Epithelial cell of prostate (primary cell): ENCODE measurements around the gene AIFM3.

Experiments used
- DNase-seq: peaks from one replicate; pipeline ENCODE4 v3.0.0-alpha.2; 2011; ENCODE audit warnings: low read depth, low spot score
- H3K27ac ChIP-seq: fragments of 450-650 bp; 2 replicates; pipeline ENCODE4 v1.5.1; 2017; ENCODE audit warnings: mild to moderate bottlenecking

AIFM3 gene

DNA sequence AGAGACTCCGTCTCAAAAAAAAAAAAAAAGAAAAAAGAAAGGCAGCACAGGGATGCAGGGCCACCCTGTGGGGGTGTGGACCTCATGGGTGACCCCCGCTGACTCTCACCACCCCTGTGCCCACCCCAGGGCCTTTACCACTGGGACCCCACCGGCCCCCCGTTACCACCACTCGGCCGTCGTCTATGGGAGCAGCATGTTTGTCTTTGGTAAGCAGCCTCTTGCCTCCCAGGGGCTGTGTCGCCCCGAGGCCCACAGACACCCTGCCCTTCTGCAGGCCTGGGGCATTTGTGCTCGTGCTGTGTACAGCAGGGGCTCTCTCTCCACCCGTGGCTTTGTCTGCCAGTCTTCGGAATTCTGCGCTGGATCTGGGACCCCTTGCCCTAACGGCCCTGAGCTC is 20.3 kb downstream of the AIFM3 start:
- H3K27ac ChIP-seq = no peak overlapping the region

DNA sequence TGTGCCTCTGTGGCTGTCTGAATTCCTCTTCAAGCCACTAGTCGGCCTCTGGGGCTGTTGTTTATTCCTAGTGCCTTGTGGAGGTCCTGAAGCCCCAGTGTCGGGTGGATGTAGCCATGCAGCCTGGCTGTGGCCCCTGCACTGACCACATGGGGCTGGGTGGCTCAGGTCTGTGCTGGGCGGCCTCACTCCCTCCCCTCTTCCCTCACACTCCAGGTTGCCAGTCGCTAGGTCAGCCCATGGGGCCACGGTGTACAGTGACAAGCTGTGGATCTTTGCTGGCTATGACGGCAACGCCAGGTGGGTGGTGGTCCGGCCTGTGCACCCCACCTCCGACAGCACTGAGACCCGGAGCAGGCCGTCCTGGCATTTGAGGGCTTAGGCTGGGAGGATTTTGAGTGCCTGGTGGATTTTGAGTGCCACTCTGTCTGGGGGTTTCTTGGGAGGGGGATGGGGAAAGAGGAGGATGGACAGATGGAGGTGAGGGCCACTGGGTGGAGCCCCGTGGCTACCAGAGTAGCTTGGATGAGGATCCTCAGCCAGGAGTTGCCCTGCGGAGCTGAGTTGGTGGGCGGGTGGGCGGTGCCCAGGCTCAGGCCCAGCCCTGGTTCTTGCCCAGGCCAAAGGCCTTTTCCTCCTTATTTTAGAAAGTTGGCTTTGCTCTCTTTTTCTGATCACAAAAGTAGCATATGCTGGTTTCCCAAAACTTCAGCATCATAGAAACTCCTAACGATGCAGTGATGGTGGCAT is 21.7 kb downstream of the AIFM3 start:
- H3K27ac ChIP-seq = no peak overlapping the region
- no peak for DNase-seq

More for the DNA sequence above, 20.3 kb downstream of the AIFM3 start:
- DNase-seq = no peak

DNA sequence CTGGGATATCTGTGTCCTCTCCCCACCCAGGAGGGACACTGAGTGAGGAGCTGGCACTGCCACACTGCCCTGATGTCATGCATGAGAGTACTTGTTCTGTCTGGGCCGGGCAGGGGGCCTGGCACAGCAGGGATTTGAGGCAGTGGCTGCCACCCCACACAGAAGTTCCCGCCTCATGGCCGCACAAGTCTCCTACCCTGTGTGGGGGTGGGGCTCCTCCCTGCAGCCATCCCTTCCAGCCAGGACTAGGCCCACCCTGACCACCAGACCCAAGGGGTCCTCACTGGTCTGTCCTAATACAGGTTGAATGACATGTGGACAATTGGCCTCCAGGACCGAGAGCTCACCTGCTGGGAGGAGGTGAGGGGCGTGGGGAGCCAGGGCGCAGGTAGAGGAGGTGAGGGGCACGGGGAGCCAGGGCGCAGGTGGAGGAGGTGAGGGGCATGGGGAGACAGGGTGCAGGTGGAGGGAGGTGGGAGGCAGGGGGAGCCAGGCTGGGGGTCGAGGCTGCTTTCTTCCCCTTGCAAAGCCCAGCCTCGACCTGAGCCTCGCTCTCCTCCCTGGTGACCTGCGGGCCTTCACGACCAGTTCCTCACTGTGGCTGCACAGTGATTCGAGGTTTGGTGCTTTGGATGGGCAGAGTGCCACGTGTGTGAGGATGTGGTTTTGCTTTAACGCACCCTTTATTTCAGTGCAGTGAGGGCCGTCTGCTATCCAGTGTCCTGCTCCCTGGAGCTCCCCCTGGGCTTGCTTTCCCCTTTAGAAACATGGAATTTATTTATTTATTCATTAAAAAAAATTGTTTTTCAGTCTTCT is 22.5 kb downstream of the AIFM3 start:
- no peak overlapping the region for H3K27ac ChIP-seq
- no peak for DNase-seq

DNA sequence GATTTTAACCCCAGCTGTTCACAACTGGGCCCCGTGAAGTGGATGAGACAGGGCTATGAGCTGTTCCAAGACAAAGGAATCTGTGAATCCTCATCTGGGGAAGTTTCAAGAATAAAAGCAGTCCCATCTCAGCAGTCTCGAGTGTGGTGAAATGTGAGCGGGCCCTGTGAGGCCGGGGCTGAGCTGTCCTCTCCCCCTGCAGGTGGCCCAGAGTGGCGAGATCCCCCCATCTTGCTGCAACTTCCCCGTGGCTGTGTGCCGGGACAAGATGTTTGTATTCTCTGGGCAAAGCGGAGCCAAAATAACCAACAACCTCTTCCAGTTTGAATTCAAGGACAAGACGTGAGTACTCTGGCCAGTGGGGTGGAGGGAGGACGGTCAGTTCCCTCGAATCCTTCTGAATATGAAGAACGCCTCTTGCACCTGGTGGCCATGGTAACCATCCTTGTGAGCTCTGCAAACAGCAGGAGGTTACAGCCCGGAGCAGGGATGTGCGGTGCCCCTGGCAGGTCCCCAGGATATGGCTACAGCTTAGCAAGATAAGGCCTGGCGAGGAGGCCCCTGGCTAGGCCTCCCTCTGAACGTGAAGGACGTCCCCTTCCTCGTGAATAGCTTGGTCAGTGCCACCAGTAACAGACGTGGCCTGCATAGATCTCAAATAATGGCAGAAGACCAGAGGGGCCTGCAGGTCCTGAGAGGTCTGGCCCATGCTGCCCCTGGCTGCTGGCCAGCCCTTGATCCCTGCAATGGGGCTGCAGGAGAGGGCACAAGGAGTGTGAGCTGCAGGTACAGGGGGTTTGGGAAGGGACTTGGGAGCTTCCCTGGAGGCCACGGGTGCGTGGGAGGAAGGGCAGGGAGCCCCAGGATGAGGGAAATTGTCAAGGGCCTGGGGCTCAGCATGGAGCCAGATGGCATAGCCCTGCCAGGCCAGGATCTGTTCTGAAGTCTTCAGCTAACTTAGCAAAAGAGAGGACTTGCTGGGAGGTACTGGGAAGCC is 23.4 kb downstream of the AIFM3 start:
- H3K27ac ChIP-seq = no peak overlapping the region
- no peak for DNase-seq

DNA sequence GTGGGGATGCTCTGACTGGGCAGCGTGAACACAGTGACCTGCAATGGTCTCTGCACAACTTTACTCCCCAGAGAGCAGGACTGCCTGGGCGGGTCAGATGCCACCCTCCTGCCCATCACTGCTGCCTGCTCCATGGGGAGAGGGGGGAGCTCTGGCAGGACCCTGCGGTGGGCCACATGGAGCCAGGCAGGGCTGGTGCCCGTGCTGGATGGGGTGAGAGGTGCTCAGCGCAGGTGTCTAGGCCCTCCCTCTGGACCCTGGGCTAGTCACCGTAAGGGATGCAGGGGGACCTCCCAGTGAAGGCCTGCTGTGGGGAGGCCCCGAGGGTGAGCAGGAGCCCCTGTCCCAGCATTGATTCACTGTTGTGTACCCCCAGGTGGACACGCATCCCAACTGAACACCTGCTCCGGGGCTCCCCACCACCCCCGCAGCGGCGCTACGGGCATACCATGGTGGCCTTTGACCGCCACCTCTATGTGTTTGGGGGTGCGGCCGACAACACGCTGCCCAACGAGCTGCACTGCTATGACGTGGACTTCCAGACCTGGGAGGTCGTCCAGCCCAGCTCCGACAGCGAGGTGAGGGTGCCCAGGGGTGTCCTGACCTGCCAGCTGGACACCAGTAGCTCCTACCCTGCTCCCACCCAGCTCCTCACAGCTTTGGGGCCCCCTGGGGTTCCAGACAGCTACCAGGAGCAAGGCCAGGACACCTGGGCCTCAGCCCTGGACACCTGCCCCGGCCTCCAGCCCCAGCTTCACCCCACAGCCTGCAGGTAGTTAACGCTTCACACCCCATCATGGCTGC is 24.4 kb downstream of the AIFM3 start:
- no peak overlapping the region for H3K27ac ChIP-seq

DNA sequence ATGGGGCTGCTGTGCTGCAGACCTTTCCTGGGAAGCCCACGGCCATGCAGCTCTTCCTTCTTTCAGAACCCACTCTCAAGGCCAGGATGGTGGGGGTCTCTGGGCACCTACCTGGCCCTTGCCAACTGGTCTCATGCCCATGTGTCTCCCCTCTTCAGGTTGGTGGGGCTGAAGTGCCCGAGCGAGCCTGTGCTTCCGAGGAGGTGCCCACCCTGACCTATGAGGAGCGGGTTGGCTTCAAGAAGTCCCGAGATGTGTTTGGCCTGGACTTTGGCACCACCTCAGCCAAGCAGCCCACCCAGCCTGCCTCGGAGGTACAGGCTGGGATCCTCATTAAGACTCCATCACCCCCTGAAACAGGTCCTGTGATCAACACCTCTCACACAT is 25.0 kb downstream of the AIFM3 start:
- no peak overlapping the region for H3K27ac ChIP-seq

More for the DNA sequence above, 24.4 kb downstream of the AIFM3 start:
- DNase-seq = no peak

DNA sequence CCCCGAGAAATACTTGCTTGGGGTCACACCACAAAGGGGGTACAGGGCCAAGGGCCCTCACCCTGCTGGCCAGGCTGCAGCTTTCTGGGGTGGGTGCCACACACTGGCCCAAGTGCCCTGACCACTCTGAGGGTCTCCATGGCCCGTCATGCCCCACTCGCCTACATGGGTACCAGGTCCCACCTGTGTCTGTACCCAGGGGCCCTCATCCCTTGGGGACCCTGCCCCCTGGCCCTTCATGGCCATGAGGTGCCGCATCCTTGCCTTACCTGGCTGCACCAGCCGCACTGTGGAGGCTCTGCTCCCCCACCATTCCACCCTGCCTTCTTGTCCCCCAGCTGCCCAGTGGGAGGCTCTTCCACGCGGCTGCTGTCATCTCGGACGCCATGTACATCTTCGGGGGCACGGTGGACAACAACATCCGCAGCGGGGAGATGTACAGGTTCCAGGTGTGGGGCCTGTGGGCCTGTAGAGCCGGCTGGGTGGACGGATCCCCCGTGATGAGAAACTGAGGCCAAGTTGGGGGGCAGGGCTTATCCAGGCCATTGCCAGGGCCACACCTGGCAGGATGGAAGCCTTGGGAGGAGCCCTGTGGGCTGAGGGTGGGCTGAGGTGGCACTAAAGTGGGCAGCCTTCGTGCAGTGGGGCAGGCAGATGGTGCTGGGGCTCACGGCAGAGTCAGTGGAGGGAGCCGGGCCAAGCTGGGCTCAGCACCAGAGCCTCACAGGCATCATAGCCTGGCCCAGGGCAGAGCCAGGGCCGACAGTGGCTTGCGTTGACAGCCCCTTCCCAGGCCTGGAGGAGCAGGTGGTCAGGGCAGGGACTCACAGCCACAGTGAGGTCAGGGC is 25.6 kb downstream of the AIFM3 start:
- no peak overlapping the region for H3K27ac ChIP-seq

More for the DNA sequence above, 25.0 kb downstream of the AIFM3 start:
- DNase-seq = no peak

DNA sequence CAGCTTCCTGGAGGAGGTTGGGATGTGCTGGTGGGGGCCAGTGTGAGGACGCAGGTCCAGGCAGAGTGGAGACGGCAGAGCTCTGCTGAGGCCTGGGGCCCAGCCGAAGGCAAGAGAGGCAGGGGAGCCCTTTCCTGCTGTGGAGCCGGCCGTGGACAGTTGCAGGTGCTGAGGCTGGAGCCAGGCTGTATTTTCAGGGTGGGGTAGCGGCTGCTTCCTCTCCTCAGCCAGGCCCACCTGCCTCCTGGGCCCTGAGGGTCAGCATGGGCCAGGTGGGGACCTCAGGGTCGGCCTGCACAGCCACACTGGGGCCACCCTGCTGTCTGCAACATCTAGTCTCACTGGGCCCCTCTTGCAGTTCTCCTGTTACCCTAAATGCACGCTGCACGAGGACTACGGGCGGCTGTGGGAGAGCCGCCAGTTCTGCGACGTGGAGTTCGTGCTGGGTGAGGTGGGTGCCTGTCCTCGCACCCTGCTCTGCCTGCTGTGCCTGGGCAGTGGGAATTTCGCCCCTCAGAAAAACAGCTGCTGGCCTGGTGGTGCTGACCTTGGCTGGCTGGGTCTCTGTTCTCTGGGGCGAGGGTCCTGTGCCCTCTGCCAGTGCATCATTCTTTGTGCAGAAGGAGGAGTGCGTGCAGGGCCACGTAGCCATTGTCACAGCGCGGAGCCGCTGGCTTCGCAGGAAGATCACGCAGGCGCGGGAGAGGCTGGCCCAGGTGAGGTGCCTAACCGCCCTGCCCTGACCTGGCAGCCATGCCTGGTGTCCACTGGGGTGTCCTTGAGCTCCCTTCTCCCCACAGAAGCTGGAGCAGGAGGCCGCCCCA is 26.5 kb downstream of the AIFM3 start:
- no peak overlapping the region for H3K27ac ChIP-seq
- DNase-seq = no peak

More for the DNA sequence above, 25.6 kb downstream of the AIFM3 start:
- DNase-seq = no peak

DNA sequence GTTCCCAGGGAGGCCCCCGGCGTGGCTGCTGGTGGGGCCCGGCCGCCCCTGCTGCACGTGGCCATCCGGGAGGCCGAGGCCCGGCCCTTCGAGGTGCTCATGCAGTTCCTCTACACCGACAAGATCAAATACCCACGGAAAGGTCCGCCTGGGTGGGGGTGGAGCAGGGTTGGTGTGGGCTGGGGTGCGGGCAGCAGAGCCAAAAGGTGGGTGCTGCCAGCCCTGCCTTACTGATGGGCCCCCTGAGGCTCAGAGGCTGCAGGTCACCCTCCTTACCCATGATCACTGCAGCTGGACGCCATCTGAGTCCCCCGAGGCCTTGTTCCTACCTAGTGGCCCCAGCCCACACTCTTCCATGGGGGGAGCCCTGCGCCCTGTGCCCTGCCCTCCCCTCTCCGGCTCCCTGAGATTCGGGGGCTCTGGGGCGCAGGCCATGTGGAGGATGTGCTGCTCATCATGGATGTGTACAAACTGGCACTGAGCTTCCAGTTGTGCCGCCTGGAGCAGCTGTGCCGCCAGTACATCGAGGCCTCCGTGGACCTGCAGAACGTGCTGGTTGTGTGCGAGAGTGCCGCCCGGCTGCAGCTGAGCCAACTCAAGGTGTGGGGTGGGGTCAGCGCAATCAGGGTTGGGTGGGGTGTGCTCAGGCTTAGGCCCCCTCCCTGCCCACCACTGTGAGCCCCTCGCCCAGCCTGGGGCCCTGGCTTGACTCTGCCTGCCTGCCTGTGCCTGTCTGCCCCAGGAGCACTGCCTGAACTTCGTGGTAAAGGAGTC is 27.3 kb downstream of the AIFM3 start:
- DNase-seq = no peak
- no peak overlapping the region for H3K27ac ChIP-seq

DNA sequence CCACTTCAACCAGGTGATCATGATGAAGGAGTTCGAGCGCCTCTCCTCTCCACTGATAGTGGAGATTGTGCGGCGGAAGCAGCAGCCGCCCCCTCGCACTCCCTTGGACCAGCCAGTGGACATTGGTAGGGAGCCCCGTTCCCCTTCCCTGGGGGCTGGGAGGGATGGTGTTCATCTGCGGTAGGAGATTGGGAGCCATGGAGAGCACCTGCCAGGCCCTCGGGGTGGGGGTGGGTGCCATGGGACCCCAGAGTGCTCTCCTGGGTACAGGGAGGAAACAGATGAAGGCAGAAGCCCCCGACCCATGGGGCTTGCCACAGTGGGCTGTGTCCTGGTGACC is 27.8 kb downstream of the AIFM3 start:
- DNase-seq = no peak
- no peak overlapping the region for H3K27ac ChIP-seq

DNA sequence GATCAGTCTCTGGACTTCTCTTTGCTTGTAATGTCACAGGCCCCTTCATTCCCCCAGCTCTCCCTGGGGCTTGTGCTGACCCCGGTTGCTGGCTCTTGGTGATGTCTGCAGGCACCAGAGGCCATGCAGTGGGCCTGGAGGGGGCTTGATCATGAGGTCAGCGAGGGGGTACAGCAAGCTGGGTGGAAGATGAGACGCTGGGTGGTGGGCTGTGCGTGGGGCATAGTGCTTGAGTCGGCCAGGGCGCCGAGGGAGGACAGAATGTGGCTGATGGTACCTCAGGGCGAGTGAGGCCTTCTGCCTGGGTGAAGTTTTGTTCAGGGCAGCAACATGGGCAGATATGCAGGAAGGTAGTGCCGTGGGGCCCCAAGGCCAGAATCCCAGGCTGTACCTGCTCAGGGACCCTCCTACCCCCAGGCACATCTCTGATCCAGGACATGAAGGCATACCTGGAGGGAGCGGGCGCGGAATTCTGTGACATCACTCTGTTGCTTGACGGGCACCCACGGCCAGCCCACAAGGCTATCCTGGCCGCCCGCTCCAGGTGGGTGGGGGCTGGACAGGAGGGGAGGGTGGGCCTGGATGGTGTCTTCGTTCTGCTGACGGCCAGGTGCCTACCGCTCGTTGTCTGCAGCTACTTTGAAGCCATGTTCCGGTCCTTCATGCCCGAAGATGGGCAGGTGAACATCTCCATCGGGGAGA is 28.4 kb downstream of the AIFM3 start:
- no peak overlapping the region for H3K27ac ChIP-seq
- DNase-seq = no peak

DNA sequence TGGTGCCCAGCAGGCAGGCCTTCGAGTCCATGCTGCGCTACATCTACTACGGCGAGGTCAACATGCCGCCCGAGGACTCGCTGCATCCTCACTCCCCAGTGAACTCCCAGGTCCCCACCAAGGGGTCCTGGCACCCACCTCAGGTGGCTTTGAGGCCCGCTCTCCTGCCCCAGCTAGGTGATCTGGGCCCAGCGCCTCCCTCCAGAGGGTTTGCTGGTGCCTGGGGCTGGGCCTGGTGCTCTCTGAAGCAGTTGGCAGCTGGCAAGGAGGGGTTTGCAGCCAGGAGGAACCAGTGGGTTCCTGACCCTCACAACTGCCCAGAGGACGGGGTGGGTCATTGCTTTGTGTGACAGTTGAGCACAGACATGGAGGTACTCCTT is 29.0 kb downstream of the AIFM3 start:
- H3K27ac ChIP-seq = no peak overlapping the region
- no peak for DNase-seq

DNA sequence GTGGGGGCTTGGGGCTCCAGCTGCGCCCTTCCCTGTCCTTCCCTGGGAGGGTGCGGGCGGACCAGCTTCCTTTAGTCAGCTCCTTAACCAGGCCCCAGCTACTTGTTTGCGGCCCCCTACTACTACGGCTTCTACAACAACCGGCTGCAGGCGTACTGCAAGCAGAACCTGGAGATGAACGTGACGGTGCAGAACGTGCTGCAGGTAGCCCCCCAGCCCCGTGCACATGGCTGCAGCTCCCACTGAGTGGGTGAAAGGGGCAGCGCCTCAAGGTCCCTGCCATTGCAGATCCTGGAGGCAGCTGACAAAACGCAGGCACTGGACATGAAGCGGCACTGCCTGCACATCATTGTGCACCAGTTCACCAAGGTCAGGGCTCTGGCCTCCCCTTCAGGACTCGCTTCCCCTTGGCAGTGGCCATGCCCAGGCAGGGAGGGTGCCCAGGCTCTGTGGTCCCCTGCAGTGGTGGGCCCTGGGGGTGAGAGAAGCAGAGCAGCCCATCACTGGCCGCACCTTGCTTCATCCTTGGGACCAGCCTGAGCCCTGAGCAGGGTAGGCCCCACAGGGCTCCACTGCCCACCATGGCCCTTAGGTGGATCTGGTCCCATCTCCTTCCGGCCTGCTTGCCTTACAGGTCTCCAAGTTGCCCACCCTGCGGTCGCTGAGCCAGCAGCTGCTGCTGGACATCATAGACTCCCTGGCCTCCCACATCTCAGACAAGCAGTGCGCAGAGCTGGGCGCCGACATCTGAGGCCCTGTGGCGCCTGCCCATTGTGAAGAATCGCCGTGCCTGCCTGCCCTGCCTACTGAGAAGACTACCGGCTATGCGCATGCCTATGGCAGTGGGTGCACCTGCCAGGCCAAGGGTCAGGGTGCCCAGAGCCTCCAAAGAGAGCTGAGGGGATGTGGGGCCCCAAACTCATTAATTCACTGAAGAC is 29.8 kb downstream of the AIFM3 start:
- DNase-seq = no peak
- H3K27ac ChIP-seq = no peak overlapping the region

DNA sequence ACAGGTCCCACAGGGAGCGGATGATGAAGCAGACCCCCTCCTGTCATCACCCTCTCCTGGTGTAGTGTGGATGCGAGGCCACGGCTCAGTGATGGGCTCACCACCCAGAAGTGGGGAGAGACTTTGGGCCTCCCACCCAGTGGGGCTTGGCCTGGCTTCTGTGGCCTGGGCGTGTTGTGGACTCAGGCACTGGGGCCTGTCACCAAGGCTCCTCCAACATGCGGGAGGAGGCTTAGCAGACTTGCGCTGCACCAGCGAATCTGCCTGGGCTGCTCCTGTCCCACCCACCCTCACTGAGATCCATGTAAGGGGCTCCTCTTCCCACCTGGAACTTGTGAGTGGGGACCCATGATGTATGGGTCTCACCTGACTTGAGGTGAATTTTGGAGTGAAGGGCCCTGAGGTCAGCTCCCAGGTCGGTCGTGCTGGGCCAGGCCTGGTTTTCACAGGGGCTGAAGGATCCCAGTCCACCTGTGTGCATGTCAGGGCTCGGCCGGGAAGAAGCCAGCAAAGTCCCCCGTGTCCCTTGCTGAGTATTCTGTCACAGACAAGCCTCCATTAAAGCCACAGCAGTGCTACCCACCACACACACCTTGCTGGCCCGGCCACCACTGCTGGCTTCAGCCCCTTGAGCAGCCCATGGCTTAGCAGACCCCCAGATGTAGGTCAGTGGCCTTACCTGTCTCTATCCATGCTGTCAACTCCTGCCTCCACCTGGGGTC is 30.6 kb downstream of the AIFM3 start:
- H3K27ac ChIP-seq = no peak overlapping the region
- DNase-seq = no peak
